Thoracic aorta (tissue), 2 donors: ENCODE data around the gene MKLN1. TPM values are rescaled to one million over a fixed set of nuclear protein-coding genes. Genes with fewer than 3 reads are reported as not detected.

Experiments
- ATAC-seq: fragments of 150-250 bp; one replicate; pipeline ENCODE4 v1.8.0; 2017; ENCODE audit warnings: low read depth; ENCODE audit not compliant: insufficient number of reproducible peaks, low FRiP score
- DNase-seq: peaks from one replicate; pipeline ENCODE4 v3.0.0-alpha.2; 2020; ENCODE audit warnings: low spot score
- H3K27ac ChIP-seq, 2 donors: fragments of 200-600 bp; sonication (generic); 1 replicate in 1 of 2; 2 replicates in 1 of 2; pipeline ENCODE4 v1.5.1; 2016; ENCODE audit warnings: mild to moderate bottlenecking in 2 of 2, moderate library complexity in 2 of 2
- H3K27me3 ChIP-seq: fragments of 200-600 bp; sonication (generic); replicated peaks from 2 replicates; pipeline ENCODE4 v1.6.0; 2016; ENCODE audit warnings: mild to moderate bottlenecking; ENCODE audit not compliant: insufficient read depth
- H3K36me3 ChIP-seq: fragments of 200-600 bp; sonication (generic); one replicate; pipeline ENCODE4 v1.5.1; 2016
- H3K4me1 ChIP-seq, 2 donors: fragments of 200-600 bp; sonication (generic); 1 replicate in 1 of 2; 2 replicates in 1 of 2; pipeline versions ENCODE4 v1.5.1 to v1.6.0; 2016; ENCODE audit warnings: low read depth in 2 of 2, mild to moderate bottlenecking in 1 of 2; ENCODE audit not compliant: control insufficient read depth in 1 of 2
- H3K4me3 ChIP-seq: fragments of 200-600 bp; sonication (generic); 2 replicates; pipeline ENCODE4 v1.5.1; 2016; ENCODE audit warnings: mild to moderate bottlenecking
- H3K9me3 ChIP-seq: fragments of 200-600 bp; sonication (generic); 2 replicates; pipeline ENCODE4 v1.5.1; 2016
- CTCF ChIP-seq: fragments of 200-600 bp; sonication (generic); IDR thresholded peaks from one replicate; pipeline ENCODE4 v1.5.1; 2019; ENCODE audit warnings: antibody characterized with exemption
- total RNA-seq, 2 donors: library from RNA; depleted of rRNA; stranded (reverse); fragments of >200 nt; gene quantifications; one replicate each; pipeline versions ENCODE4 v1.1.0 to v1.2.3, GENCODE V29; 2016

Gene MKLN1
- total RNA-seq, 2 donors from 2014 or later, result 56.7 to 82.4 TPM

- Histone ChIP-seq H3K4me1 (peaks cover 5 to 33% of the 10 kb centered on the region in 2 donors), H3K27ac (peak overlapping the region; percentile 39 to 44), H3K9me3 (no peaks in the 10 kb centered on the region), H3K36me3 (no peaks in the 10 kb centered on the region), H3K4me3 (no peak overlapping the region), H3K27me3 (no peaks in the 10 kb centered on the region)
- TF ChIP-seq CTCF, result no peak
- ATAC-seq, result no peak
- DNase-seq, result no peak
These were observed 194.0 kb downstream of the MKLN1 start for GRCh38 chr7:131521651-131522163.

GRCh38 chr7:131522325-131522930 lies 194.8 kb downstream of the MKLN1 start:
- no peaks in the 10 kb centered on the region for H3K9me3 ChIP-seq
- H3K27ac ChIP-seq, result peak overlapping the region; percentile 39 to 44
- H3K4me3 ChIP-seq, result no peak overlapping the region
- ATAC-seq, result no peak
- H3K36me3 ChIP-seq, result no peaks in the 10 kb centered on the region
- DNase-seq, result no peak
- H3K4me1 ChIP-seq, result peaks cover 5 to 33% of the 10 kb centered on the region in 2 donors
- TF ChIP-seq CTCF, result no peak
- H3K27me3 ChIP-seq, result no peaks in the 10 kb centered on the region

- H3K36me3 ChIP-seq, result no peaks in the 10 kb centered on the region
- TF ChIP-seq CTCF, result no peak
- ATAC-seq (no peak), DNase-seq (no peak)
- H3K27me3 ChIP-seq, result no peaks in the 10 kb centered on the region
- H3K4me1 ChIP-seq, result peaks cover 3 to 27% of the 10 kb centered on the region in 2 donors
- no peak overlapping the region for H3K4me3 ChIP-seq
- H3K9me3 ChIP-seq, result no peaks in the 10 kb centered on the region
- H3K27ac ChIP-seq, result no peak overlapping the region
These were observed 196.4 kb downstream of the MKLN1 start for GRCh38 chr7:131524115-131524514.

GRCh38 chr7:131524703-131525102 lies 197.0 kb downstream of the MKLN1 start:
- no peaks in the 10 kb centered on the region for H3K36me3 ChIP-seq
- ATAC-seq (no peak), DNase-seq (no peak)
- H3K27ac ChIP-seq, result no peak overlapping the region
- H3K4me3 ChIP-seq, result no peak overlapping the region
- H3K9me3 ChIP-seq, result no peaks in the 10 kb centered on the region
- H3K27me3 ChIP-seq, result no peaks in the 10 kb centered on the region
- TF ChIP-seq CTCF, result no peak
- peaks cover 0 to 21% of the 10 kb centered on the region in 2 donors for H3K4me1 ChIP-seq

GRCh38 chr7:131525820-131526219 lies 198.1 kb downstream of the MKLN1 start:
- TF ChIP-seq CTCF, result no peak
- Histone ChIP-seq H3K4me3 (no peak overlapping the region), H3K9me3 (no peaks in the 10 kb centered on the region), H3K36me3 (no peaks in the 10 kb centered on the region), H3K4me1 (peaks cover 0 to 14% of the 10 kb centered on the region in 2 donors), H3K27ac (no peak overlapping the region), H3K27me3 (no peaks in the 10 kb centered on the region)
- DNase-seq, result no peak
- ATAC-seq, result no peak
